Measurements from ENCODE around the gene CELSR3. TPM values are rescaled to one million over a fixed set of nuclear protein-coding genes. Genes with fewer than 3 reads are reported as not detected.

CELSR3 gene
- total RNA-seq: 1.5 and 2.2 TPM in 2 replicates

GRCh38 chr3:48662753-48663488, at the start of gene CELSR3:
Gene CELSR3, minus strand, starts transcription at chr3:48662886. Its CDS starts 252 bp downstream, at chr3:48662634.

DNA sequence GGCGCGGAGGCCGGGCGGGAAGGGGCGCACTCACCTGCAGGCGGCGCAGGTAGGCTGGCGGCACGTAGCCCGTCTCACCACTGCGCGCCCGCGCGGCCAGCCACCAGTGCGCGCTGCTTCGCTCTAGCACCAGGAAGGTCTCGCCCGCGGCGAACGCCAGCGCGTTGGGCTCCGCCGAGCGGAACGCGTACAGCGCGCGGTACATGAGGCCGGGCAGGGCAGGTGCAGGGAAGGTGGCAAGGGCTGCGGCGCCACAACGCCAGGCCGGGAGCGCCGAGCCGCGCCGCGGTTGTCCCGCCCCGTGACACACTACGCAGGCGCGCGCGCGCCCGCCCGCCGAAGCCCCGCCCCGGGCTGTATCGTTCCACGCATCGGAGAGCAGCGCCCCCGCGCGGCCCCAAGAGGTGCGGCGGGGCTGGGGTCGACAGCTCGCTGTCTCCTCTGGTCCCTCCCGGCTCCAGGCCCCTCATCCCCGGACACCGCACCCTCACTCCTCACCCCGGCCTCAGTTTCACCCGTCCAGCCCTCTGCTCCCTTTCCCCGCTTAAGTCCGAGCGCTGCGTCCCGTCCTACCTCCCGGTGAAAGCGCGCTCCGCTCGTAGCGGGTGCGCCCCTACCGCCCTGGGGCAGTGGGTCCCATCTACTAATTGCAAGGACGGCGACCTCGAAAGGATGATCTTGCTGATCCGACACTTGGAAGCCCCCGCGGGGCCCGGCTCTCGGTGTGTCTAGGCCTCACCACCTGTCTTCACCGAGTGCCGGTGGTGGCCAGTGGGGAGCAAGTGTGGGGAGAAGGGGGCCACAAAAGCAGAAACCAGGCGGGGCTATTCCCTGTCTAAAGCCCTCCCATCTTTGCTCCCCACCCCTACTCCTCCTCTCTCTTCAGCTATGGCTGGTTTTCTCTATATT, 23.2 kb upstream of the CELSR3 start, which contains the start of gene NCKIPSD:
NCKIPSD (minus strand) TSS at position 313 of the 909 bp plus-strand sequence; CDS start at position 205, 108 bp downstream.

DNA sequence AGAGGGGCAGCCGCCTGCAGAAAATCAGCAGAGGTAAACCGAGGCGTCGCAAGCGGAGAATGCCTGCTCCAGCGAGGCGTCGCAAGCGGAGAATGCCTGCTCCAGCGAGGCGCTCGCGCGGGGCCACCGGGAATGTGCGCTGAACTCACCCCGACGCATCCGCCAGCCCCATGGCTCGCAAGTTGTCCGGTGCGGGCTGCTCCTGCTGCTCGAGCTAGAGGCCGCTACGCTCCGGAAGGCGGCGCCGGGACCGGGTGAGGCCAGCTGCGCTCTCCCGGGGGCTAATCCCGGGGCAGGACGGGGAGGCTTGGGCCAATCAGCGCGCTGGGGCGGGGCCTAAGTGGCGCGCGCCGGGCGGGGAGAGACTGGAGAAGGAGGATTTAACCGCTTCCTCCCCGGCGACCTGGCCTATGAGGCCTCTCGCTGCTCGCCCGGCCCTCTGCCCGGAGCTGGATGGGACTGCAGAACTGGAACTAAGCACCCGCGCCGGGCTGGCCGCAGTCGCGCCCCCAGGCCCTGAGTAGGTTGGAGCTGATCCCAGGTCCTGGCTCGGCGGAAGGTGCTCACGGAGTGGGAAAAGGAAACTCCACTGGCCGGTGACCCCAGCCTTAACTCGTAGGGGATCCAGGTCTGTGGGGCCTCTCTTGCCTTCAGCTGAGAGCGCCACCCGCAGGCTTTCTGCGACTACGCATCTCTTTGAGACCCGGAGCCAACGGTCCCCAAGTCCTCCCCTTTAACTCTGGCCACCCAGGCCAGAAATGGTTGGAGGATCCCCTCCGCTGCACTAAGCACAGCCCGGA, 27.3 kb downstream of the CELSR3 start, which contains the start of gene SLC26A6:
SLC26A6 (minus strand) TSS at position 240 of the 800 bp plus-strand sequence; CDS start at position 172, 68 bp downstream.

DNA sequence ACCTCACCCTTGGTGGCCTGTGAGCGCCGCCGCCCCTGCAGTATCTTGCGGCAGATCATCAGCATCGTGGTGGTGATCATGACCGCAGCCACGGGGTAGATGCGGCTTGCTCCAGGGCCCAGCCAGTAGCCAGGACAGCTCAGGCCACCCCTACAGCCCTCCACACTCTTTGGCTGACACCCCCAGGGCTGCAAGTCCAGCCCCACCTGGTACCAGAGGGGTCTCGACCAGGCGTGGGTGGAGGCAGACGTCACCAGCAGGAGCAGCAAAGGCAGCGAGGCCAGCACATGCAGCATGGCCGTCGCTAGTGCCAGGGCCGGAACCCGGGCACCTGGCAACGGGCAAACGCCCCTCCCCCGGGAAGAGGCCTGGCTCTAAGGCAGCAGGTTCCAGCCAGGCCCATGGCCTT, 41.2 kb downstream of the CELSR3 start, which contains the start of gene TMEM89:
TMEM89 (minus strand) TSS at position 309 of the 409 bp plus-strand sequence; CDS start at position 296, 13 bp downstream.

GRCh38 chr3:48609088-48610005, 53.3 kb downstream of the CELSR3 start, which contains the start of gene UQCRC1:
Gene UQCRC1, minus strand, starts transcription at chr3:48609646. Its CDS starts 26 bp downstream, at chr3:48609620.

GRCh38 chr3:48595075-48595525, 67.6 kb downstream of the CELSR3 start, which contains the start of gene COL7A1:
Gene COL7A1, minus strand, starts transcription at chr3:48595329. Its CDS starts 170 bp downstream, at chr3:48595159.

Other genes with a start within 250 kb of the CELSR3 start
- gene PLXNB1, start 232.8 kb downstream of the CELSR3 start, total RNA-seq: 10.9 and 12.4 TPM in 2 replicates
- gene CCDC51, start 222.8 kb downstream of the CELSR3 start, total RNA-seq: 15.8 and 17.2 TPM in 2 replicates
- 298 and 375 TPM in 2 replicates for gene TMA7, start 222.6 kb downstream of the CELSR3 start, total RNA-seq
- gene ATRIP, start 216.1 kb downstream of the CELSR3 start, total RNA-seq: 4.7 and 5.3 TPM in 2 replicates
- 119 and 121 TPM in 2 replicates for gene SHISA5, start 158.7 kb downstream of the CELSR3 start, total RNA-seq
- gene PFKFB4, start 106.1 kb downstream of the CELSR3 start, total RNA-seq: 12.0 and 14.8 TPM in 2 replicates
- 0.31 and 0.64 TPM in 2 replicates for gene UCN2, start 99.1 kb downstream of the CELSR3 start, total RNA-seq
- gene COL7A1, start 67.6 kb downstream of the CELSR3 start, total RNA-seq: 9.5 and 13.6 TPM in 2 replicates
- gene UQCRC1, start 53.2 kb downstream of the CELSR3 start, total RNA-seq: 130 and 150 TPM in 2 replicates
- gene TMEM89, start 41.1 kb downstream of the CELSR3 start, total RNA-seq: not detected in 2 replicates
- 17.7 and 19.2 TPM in 2 replicates for gene SLC26A6, start 27.4 kb downstream of the CELSR3 start, total RNA-seq
- 21.4 and 28.5 TPM in 2 replicates for gene NCKIPSD, start 23.0 kb upstream of the CELSR3 start, total RNA-seq
- gene IP6K2, start 54.3 kb upstream of the CELSR3 start, total RNA-seq: 56.8 and 63.0 TPM in 2 replicates
- 21.2 and 30.6 TPM in 2 replicates for gene PRKAR2A, start 185.0 kb upstream of the CELSR3 start, total RNA-seq
- gene SLC25A20, start 236.0 kb upstream of the CELSR3 start, total RNA-seq: 15.5 and 16.7 TPM in 2 replicates